Parietal lobe (tissue), 1 donor: Measurements from ENCODE around the gene C3orf18. TPM values are rescaled to one million over a fixed set of nuclear protein-coding genes. Genes with fewer than 3 reads are reported as not detected.

Experiments used
- total RNA-seq: library from RNA; depleted of rRNA; stranded (reverse); fragments of >200 nt; gene quantifications from one replicate; pipeline ENCODE4 v1.2.3, GENCODE V29; 2014

Gene C3orf18
- total RNA-seq: 12.2 TPM

GRCh38 chr3:50567386-50568167 lies at the start of gene C3orf18:
TSS of gene C3orf18 (minus strand) at chr3:50567747. CDS start at chr3:50565699, 2,048 bp downstream.

GRCh38 chr3:50611464-50612233 lies 44.1 kb upstream of the C3orf18 start, which contains the start of gene CISH:
TSS of gene CISH (minus strand) at chr3:50611774. CDS start at chr3:50611650, 124 bp downstream.

GRCh38 chr3:50568947-50569749 lies 1.6 kb upstream of the C3orf18 start, which contains the start of gene HEMK1:
TSS of gene HEMK1 (plus strand) at chr3:50569522. CDS start at chr3:50571105, 1,583 bp downstream.

Other genes with a start within 250 kb of the C3orf18 start
- 41.6 TPM for gene HYAL2, start 245.0 kb downstream of the C3orf18 start, total RNA-seq
- 10.6 TPM for gene TUSC2, start 239.5 kb downstream of the C3orf18 start, total RNA-seq
- gene RASSF1, start 226.9 kb downstream of the C3orf18 start, total RNA-seq: 14.1 TPM
- 3.4 TPM for gene ZMYND10, start 222.0 kb downstream of the C3orf18 start, total RNA-seq
- 33.5 TPM for gene NPRL2, start 217.0 kb downstream of the C3orf18 start, total RNA-seq
- 17.8 TPM for gene CYB561D2, start 216.9 kb downstream of the C3orf18 start, total RNA-seq
- gene TMEM115, start 208.2 kb downstream of the C3orf18 start, total RNA-seq: 21.3 TPM
- gene CACNA2D2, start 64.1 kb downstream of the C3orf18 start, total RNA-seq: 4.1 TPM
- 11.6 TPM for gene HEMK1, start 1.8 kb upstream of the C3orf18 start, total RNA-seq
- 0.63 TPM for gene CISH, start 44.0 kb upstream of the C3orf18 start, total RNA-seq
- gene MAPKAPK3, start 49.4 kb upstream of the C3orf18 start, total RNA-seq: 5.3 TPM
- gene DOCK3, start 107.2 kb upstream of the C3orf18 start, total RNA-seq: 60.7 TPM